ENCODE data around the gene KCNQ4. TPM values are rescaled to one million over a fixed set of nuclear protein-coding genes. Genes with fewer than 3 reads are reported as not detected.

KCNQ4 gene
- total RNA-seq, 1 experiment from 2014 or later = 1.4 TPM

DNA sequence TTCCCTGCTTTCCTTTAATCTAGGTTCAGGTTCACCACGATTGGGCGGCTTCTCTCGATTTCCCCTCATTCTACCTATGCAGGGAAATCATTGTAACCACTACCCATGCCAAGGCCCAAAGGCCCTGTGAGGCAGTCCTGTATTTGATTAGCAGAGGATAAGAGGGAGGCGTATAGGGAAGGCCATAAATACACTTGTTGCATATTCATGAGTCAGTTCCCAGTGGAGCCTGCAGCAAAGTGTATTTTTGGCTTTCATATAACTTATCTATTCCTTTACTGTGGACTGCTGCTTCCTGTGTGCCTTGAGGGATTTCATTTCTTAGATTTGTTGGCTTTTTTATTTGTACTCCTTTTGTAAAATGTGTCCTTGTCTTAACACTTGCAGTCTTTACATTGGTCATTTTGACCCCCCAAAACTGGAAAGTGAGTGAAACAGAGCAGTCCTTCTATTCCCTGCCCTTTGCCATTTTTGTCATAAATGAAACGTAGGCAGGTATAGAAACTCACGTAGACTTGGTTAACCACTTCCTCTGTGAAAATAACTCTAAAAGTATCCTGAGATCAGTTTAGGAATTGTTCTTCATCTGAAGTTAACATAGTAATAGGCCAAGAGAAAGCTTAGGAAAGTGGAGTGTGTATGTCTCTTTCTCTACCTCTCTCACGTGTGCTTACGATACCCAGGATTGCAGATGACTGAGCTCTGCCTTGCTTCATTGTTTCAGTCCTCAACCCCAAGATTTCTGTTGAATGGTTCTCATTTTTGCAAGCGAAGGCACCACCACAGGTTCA is 19.6 kb upstream of the KCNQ4 start:
- no peak overlapping the region for H3K4ac ChIP-seq (ENCODE audit: low read depth, low read length)
- H3K56ac ChIP-seq (ENCODE audit: insufficient read length, low read depth, low read length) = no peak overlapping the region
- H4K5ac ChIP-seq (ENCODE audit: insufficient read length, low read depth, low read length) = no peak overlapping the region
- H3K4me2 ChIP-seq (ENCODE audit: insufficient read depth, insufficient read length, low read length) = no peak overlapping the region
- no peak overlapping the region for H3K14ac ChIP-seq (ENCODE audit: insufficient read depth, low read length)
- H3K27ac ChIP-seq (ENCODE audit: insufficient read length, low read depth, low read length) = no peak overlapping the region
- H2BK12ac ChIP-seq (ENCODE audit: insufficient read length, low read depth, low read length) = no peak overlapping the region
- H3K9me3 ChIP-seq (ENCODE audit: control insufficient read depth, low read depth, low read length) = no peaks in the 10 kb centered on the region
- H2AFZ ChIP-seq (ENCODE audit: low read length) = no peak overlapping the region
- no peak overlapping the region for H3K23ac ChIP-seq (ENCODE audit: insufficient read length, low read depth, low read length)
- no peak overlapping the region for H4K8ac ChIP-seq (replicated peaks; ENCODE audit: insufficient read length, low read depth, low read length)
- H3K4me1 ChIP-seq (ENCODE audit: insufficient read depth, low read length) = no peaks in the 10 kb centered on the region
- no peak overlapping the region for H2AK5ac ChIP-seq (ENCODE audit: insufficient read length, low read length)
- no peak for DNase-seq
- H4K91ac ChIP-seq (ENCODE audit: insufficient read length, low read depth, low read length) = no peak overlapping the region
- Mint-ChIP-seq H3K27ac (no peak overlapping the region), H3K36me3 (ENCODE audit: insufficient read depth in 1 of 3, low read depth in 3 of 3) (peaks cover 39 to 89% (median 69%) of the 10 kb centered on the region in 3 experiments; a peak in 6 of 7 replicates), H3K9me3 (no peaks in the 10 kb centered on the region), H3K27me3 (ENCODE audit: low read depth) (no peaks in the 10 kb centered on the region), H3K4me3 (no peak overlapping the region), H3K4me1 (no peaks in the 10 kb centered on the region)
- H3K27me3 ChIP-seq (ENCODE audit: insufficient read depth, low read length) = no peaks in the 10 kb centered on the region
- WGBS (ENCODE audit: extremely low coverage, insufficient read length, low lambda C conversion rate) = no CpG with 5 or more reads among the region's 9 CpGs
- H2BK5ac ChIP-seq (ENCODE audit: insufficient read length, low read length) = no peak overlapping the region
- H3K79me1 ChIP-seq (ENCODE audit: insufficient read depth, low read depth, low read length, poor library complexity, severe bottlenecking) = no peaks in the 10 kb centered on the region
- no peak overlapping the region for H2BK120ac ChIP-seq (ENCODE audit: low read depth, low read length, poor library complexity, severe bottlenecking)
- H2BK15ac ChIP-seq (ENCODE audit: low read depth, low read length) = no peak overlapping the region
- H3K23me2 ChIP-seq (ENCODE audit: insufficient read length, low read depth, low read length, poor library complexity, severe bottlenecking) = no peaks in the 10 kb centered on the region
- H3K79me2 ChIP-seq (ENCODE audit: insufficient read depth, low read length) = no peaks in the 10 kb centered on the region
- H3K18ac ChIP-seq (ENCODE audit: insufficient read length, low read depth, low read length) = no peak overlapping the region
- TF ChIP-seq, protein P1, sequence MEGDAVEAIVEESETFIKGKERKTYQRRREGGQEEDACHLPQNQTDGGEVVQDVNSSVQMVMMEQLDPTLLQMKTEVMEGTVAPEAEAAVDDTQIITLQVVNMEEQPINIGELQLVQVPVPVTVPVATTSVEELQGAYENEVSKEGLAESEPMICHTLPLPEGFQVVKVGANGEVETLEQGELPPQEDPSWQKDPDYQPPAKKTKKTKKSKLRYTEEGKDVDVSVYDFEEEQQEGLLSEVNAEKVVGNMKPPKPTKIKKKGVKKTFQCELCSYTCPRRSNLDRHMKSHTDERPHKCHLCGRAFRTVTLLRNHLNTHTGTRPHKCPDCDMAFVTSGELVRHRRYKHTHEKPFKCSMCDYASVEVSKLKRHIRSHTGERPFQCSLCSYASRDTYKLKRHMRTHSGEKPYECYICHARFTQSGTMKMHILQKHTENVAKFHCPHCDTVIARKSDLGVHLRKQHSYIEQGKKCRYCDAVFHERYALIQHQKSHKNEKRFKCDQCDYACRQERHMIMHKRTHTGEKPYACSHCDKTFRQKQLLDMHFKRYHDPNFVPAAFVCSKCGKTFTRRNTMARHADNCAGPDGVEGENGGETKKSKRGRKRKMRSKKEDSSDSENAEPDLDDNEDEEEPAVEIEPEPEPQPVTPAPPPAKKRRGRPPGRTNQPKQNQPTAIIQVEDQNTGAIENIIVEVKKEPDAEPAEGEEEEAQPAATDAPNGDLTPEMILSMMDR (conservative IDR thresholded peaks at IDR 0.05) = no peak
- no peak overlapping the region for H3T11ph ChIP-seq (ENCODE audit: low read length)
- H2BK20ac ChIP-seq (ENCODE audit: low read depth, low read length, poor library complexity, severe bottlenecking) = no peak overlapping the region
- H3K9ac ChIP-seq (ENCODE audit: extremely low read depth, insufficient read length, low read length) = no peak overlapping the region
- no peaks in the 10 kb centered on the region for H4K20me1 ChIP-seq (ENCODE audit: control insufficient read depth, insufficient read depth, insufficient read length)
